T-helper 2 cell treated with Interferon-gamma antibody and Interleukin-4, amounts not matched to agents 100 ng/mL and 5 ng/mL, for 36 hours (primary cell): ENCODE results near the gene CEP97. TPM values are rescaled to one million over a fixed set of nuclear protein-coding genes. Genes with fewer than 3 reads are reported as not detected.
"Not testable (repeated sequence)": the region's sequence is repeated elsewhere in the genome, so short reads cannot be mapped to it uniquely, and the experiment has no call there.

Experiments
- intact Hi-C: fragments of 100-400 bp; cut with micrococcal nuclease; formaldehyde crosslinking; loops from one replicate; pipeline ENCODE4 v1.15.1; 2023
- total RNA-seq: library from RNA; stranded (reverse); gene quantifications from 2 replicates; pipeline ENCODE4 v1.2.3, GENCODE V29; 2022

CEP97 gene
- total RNA-seq, 1 donor from 2014 or later = 22.0 TPM

- intact Hi-C loops = not testable (repeated sequence)
These were observed 29.1 kb downstream of the CEP97 start for GRCh38 chr3:101753386-101754113.

GRCh38 chr3:101758224-101758623 lies 33.8 kb downstream of the CEP97 start:
- intact Hi-C loops = no loop called here

- intact Hi-C loops = no loop called here
These were observed 37.7 kb downstream of the CEP97 start for GRCh38 chr3:101762041-101762646.

- intact Hi-C loops = not testable (repeated sequence)
These were observed 53.4 kb downstream of the CEP97 start for GRCh38 chr3:101777745-101778281.

GRCh38 chr3:101778385-101779046 lies 54.1 kb downstream of the CEP97 start:
- intact Hi-C loops = loop anchor here (1.0 kb wide), 5 partner anchors 25 to 102 kb away; partner anchors contain the start of genes CEP97 and RPL24

- intact Hi-C loops = loop anchor here (1.0 kb wide), 5 partner anchors 24 to 103 kb away; partner anchors contain the start of genes CEP97 and RPL24
These were observed 54.8 kb downstream of the CEP97 start, which contains the start of gene NXPE3 for GRCh38 chr3:101779047-101779821. Gene NXPE3, plus strand, starts transcription at chr3:101779211. Its CDS starts 6,386 bp downstream, at chr3:101785597.

GRCh38 chr3:101779822-101780381 lies 55.5 kb downstream of the CEP97 start:
- intact Hi-C loops = loop anchor here (1.0 kb wide), 5 partner anchors 23 to 104 kb away; partner anchors contain the start of genes CEP97 and RPL24

- intact Hi-C loops = no loop called here
These were observed 56.2 kb downstream of the CEP97 start for GRCh38 chr3:101780661-101781060.

GRCh38 chr3:101781166-101781565 lies 56.8 kb downstream of the CEP97 start:
- intact Hi-C loops = no loop called here

- intact Hi-C loops = no loop called here
These were observed 60.6 kb downstream of the CEP97 start for GRCh38 chr3:101784855-101785613.

GRCh38 chr3:101791778-101792177 lies 67.4 kb downstream of the CEP97 start:
- intact Hi-C loops = no loop called here

GRCh38 chr3:101796077-101796680 lies 71.8 kb downstream of the CEP97 start:
- intact Hi-C loops = no loop called here

- intact Hi-C loops = loop anchor here (10.0 kb wide), 1 partner anchor 574 kb away; no protein-coding TSS in a partner anchor
These were observed 76.8 kb downstream of the CEP97 start for GRCh38 chr3:101801174-101801573.

GRCh38 chr3:101802179-101802578 lies 77.8 kb downstream of the CEP97 start:
- intact Hi-C loops = loop anchor here (2.0 to 10.0 kb wide), 2 partner anchors 573 to 735 kb away; no protein-coding TSS in a partner anchor

- intact Hi-C loops = loop anchor here (1.0 to 10.0 kb wide), 5 partner anchors 24 to 734 kb away; partner anchors contain the start of gene NXPE3
These were observed 78.9 kb downstream of the CEP97 start for GRCh38 chr3:101803173-101803782.

GRCh38 chr3:101803939-101804338 lies 79.5 kb downstream of the CEP97 start:
- intact Hi-C loops = loop anchor here (1.0 to 10.0 kb wide), 5 partner anchors 25 to 733 kb away; partner anchors contain the start of gene NXPE3

GRCh38 chr3:101806491-101806890 lies 82.1 kb downstream of the CEP97 start:
- intact Hi-C loops = loop anchor here (10.0 kb wide), 1 partner anchor 568 kb away; no protein-coding TSS in a partner anchor

- intact Hi-C loops = loop anchor here (2.0 to 10.0 kb wide), 2 partner anchors 181 to 567 kb away; no protein-coding TSS in a partner anchor
These were observed 83.5 kb downstream of the CEP97 start for GRCh38 chr3:101807888-101808287.
